Amniotic epithelial cell (primary cell): ENCODE measurements around the gene CLEC16A.
"Not testable (repeated sequence)": the region's sequence is repeated elsewhere in the genome, so short reads cannot be mapped to it uniquely, and the experiment has no call there.

Experiments used
- DNase-seq: peaks from one replicate; pipeline ENCODE4 v3.0.0-alpha.2; 2010; ENCODE audit warnings: low read depth

The CLEC16A gene

DNA sequence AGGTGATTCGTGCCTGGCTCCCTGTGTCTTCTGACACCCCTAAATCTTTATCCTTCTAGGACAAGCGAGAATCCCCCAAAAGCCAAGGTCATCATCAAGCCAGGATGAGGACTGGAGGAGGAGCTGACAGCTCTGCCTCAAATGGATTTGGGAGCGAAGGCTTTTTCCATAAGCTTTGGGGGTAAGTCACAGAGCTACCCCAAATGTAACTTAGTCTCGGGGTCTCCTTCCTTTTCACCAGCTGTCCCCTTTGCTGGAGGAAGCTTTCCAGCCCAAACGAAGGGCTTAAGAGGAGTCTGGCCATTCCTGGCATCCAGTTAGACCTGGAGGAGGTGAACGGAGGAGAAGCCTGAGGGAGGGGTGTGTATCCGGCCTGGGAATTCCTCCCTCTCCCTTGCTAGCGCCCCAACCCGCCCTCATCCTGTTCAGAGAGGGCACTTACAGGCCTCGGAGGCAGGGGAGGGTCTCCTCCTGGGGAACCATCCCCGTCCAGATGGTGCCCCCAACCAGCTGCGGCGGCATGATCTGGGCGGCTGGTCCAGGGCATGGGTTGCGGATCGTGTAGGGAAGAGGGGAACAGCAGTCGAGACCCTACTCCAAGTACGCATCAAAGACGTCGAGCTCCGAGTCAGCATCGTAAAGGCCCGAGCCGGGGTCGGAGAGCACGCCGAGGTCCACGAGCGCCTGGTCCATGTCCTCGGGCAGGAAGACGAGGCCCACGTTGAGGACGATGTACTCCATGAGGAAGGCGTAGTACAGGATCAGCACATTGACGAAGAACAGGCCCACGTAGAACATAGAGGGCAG lies 3.0 kb upstream of the CLEC16A start:
- no peak for DNase-seq

DNA sequence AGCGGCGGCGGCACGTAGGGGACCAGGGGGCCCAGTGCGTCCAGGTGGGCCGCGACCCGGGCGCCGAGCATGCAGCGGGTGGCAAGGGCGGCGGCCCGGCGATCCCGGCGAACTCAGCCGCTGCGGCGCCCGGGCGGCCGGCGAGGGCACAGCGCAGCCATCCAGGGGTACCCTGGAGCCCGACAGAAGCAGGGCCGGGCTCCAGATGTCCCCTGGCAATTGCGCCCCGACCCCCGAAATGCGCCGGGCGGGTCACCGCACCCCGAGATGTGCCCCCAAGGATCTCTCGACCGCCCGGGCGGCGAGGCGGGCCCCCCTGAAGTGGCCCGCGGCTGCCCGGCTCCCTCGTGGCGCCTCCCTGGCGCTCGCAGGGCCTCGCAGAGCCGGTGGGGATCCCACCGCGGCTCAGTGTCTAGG lies 2.4 kb upstream of the CLEC16A start:
- not testable (repeated sequence) for DNase-seq

DNA sequence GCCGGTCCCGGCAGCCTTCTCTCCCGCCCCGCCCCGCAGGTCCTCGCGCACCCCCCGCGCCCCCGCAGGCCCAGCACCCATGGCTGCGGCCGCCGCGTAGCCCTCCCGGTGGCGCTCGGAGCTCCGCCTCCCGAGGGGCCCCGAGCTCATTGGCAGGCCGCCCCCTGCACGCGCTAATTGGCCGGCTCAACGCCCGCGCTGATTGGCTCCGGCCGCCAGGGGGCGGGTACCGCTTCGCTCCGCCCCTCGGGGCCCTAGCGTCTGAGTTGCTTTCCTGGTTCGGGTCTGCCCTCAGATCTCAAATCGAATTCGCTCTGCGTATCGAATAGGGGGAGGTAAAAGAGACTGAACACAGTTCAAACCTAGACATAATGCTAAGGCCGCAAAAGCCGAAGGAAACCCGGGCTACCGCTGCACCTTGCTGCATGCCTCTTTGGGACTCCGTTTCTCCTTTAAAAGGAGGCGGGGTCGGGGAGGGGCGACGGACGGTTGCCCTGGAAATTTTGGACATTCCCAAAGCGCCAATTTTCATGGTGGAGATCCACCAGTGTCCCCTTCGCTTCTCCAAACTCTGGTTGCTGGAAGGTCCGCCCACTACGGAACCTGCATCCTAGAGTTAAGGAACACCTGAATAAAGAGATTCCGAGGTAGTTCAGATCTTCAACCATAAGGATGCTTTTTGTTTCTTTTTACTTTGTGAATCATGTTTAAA lies 1.9 kb upstream of the CLEC16A start, which contains the start of gene DEXI:
TSS of gene DEXI (minus strand) at position 117 of the 712 bp plus-strand sequence. CDS start 463 bp downstream, outside the sequence.
- peak; percentile 76 for DNase-seq

DNA sequence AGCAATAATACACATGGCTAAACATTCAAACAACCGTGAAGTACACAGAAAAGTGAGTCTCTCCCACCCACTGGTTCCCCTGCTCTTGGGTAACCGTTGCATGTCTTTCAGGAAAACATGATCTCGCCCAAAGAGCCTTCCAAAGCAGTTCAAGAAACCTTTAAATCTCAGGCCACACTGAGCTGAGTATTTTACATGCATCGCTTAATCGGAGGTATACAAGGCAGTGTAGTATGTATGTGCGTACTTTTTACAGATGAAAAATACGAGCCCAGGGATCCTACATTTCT lies 1.4 kb upstream of the CLEC16A start:
- no peak for DNase-seq

DNA sequence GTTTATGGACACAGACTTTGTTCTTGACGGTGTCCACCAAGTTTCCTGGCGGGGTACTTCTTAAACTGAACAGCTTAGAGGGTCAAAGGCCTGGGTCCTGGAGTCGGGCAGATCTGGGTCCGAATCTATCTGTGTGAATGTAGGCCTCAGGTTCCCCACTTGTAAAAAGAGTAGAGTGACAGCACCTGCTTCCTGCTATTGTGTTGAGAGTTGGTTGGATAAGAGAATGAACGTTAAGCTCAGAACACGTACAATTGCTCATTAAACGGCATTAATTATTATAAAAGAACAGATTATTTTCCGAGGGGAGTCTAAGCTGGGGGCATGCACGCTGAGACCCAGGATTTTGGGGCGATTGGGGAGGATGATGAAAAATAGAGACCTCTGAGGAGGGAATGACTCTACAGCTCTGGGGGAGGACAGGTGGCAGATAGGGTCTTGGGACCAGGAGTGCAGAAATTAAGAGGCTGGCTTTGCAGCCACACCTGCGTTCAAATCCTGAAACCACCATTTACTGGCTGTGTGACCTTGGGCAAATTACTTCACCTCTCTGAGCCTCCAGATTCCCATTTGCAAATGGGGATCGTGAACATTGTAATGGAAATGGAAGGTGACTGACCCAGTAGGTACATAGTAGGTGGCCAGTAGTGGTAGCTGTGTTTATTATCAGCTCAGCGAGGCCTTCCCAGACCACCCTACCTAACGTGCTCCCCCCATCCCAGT lies 862 bp downstream of the CLEC16A start:
- no peak for DNase-seq

DNA sequence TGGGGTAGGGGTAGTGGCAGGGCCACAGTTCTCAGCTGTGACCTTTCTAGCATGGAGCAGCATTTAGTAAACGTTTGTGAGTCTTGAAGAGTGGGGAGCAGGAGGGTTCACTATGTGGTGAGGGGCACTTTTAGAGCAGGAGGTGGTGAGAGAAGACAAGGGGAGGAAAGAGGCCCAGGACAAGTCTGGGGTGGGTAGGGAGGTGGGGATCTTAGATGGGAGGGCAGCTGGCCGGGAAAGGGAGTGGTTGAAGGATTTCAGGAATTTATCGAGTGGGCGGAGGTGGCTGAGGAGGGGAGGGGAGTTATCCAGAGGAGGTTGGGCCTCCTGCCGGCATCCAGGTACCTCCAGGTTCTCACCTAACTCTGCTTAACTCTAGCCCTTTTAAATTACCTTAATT lies 1.9 kb downstream of the CLEC16A start:
- no peak for DNase-seq

DNA sequence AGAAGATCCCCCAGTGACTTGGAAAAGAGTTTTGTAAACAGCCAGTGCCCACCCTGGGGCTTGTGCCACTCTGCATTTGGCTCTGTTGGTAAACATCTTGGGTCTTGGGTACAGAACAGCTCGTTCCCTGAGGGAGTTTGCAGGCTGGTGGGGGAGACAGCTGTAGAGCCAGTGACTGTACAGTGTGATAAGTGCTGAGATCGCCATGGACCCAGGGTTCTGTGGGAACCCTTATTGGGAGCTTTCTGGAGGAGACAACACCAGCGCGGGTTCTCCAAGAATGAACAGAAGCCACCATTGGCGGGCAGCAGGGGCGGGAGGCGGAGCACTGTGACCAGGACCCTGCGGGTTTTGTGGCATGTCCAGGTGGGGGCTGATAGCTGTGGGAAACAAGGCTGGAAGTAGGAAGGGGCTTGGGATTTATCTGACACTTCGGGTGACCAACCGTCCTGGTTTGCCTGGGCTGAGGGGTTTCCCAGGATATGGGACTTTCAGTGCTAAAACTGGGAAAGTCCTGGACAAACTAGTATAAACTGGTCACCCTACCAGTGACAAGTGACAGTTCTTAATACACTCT lies 2.9 kb downstream of the CLEC16A start:
- DNase-seq: peak; percentile 50

DNA sequence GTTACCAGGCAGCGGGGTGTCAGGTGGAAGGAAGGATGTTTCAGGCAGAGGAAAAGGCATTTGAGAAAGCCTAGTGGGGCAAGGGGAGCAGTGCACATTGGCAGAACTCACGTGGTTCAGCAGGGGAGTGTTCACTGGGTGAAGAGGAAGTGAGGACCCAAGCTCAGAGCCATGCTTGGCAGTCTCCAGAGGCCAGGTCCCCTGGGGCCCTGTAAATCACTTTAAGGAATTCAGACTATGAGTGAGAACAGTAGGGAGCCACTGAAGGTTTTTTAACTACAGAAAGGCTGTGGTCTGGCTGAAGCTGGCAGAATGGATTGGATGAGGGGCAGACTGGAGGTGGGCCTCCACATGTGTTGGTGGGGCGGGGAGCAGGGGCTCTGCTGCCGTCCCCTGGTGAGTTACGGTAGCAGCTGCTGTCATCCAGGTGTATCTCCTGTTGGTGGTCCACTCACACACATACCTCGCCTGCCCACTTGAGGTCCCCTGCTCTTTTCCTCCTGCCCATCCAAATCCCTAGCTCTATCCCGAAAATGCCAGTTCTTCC lies 5.1 kb downstream of the CLEC16A start:
- DNase-seq: no peak

DNA sequence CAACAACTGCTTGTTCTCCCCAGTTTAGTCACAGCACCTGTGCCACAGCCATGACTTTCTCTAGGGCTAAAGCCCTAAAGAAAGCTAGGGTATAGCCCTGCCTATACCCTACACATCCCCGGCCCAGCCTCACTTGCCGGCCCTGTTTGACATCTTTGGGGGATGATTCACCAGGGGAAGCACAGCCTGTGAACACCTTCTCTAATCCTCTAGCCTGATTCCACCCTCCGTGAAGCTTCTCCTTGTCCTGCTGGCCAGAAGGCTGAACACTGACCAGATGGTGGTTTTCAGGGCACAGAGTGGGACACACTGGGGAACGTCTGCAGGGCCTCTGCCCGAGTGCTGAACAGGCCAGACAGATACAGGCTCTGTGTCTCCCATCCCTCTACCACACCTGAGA lies 6.0 kb downstream of the CLEC16A start:
- peak; percentile 46 for DNase-seq

DNA sequence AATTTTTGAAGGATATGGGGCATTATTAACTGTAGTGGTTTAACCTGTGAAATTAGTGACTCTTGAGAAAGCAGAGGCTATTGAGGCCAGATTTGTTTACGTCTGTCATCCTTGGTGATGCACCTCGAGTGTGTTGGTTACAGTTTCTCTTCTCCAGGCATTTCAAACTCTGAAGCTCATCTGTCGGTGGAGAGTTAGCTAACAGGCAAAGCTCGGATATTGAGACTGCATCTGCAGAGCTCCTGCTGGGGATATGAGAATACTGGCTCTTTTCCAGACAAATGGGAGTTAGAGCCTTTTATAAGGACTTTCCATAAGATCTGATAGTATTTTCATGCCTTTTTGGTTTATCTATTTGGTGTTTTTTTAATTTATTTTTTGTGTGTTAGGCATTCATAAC lies 6.7 kb downstream of the CLEC16A start:
- DNase-seq: peak; percentile 35

DNA sequence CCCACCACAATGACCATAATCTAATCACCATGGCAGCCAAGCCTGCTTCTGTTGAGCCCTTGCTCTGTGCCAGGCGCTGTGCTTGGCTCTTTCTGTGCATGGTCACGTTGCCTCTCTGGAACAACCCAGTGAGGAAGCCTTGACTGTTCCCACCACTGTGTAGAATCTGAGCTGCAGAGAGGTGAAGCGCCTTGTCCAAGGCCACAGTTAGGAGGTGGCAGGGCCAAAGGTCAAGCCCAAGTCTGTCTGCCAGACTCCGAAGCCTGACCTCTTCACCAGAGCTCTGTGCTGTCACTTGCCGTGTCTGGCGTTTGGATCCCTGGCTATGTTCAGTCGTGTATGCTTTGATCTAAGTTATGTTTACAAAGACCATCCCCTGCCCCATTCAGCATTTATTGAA lies 10.5 kb downstream of the CLEC16A start:
- no peak for DNase-seq

DNA sequence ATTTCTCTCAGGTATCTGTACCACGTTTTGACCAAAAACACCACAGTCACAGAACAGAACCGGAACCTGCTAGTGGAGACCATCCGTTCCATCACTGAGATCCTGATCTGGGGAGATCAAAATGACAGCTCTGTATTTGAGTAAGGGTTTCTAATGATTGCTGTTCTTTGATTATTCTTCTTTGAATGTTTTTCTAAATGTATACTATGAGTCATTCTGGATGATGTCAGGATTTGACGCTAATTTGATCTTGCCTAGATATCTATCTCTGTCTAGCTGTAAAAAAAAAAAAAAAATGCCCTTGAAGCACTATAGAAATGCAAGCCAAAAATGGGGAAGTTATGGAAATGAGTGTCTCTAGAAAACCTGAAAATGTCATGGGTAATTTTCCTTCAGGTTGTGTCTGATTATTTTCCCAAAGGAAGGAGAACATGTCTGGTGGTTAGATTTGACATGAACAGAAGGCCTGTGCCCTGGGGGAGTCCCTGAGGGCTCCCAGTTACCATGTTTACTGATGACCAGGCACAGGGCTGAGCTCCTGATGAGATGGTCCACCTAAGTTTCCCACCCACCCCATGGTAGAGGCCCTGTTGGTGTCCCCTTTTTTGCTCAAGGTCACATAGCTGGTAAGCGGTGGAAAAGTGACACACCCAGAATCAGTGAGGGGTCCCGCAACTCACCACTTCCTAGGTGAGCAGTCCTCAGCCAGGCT lies 13.6 kb downstream of the CLEC16A start:
- peak; percentile 39 for DNase-seq

DNA sequence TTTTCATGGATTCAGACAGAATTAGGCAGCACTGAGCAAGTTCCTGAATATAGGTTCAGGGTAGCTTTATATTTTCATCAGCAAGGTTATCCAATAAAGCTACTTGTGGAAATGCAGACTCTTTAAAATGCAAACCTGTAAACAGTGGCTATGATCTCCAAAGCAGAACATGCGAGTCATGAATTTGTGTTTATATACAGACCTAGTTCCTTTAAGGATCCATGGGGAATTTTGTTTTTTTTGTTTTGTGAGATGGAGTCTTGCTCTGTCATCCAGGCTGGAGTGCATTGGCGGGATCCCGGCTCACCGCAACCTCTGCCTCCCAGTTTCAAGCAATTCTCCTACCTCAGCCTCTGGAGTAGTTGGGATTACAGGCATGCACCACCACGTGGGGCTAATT lies 14.8 kb downstream of the CLEC16A start:
- DNase-seq: peak; percentile 37

DNA sequence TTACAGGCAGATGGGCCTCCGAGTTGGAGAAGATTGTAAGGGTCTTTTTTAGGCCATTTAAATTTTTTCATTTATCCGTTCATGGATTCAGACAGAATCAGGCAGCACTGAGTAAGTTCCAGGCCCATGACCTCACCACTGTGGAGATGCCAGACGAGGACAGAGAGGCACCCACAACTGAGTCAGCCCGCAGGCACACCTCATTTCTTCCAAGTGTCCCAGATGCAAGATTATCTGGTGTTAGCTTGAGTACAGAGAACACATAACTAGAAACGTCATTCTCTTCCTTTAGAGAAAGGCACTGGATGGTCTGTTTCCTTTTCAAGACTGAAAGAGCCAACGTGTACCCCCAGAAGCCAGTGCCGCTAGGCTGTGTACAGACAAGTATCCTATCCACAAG lies 16.9 kb downstream of the CLEC16A start:
- DNase-seq: peak; percentile 93

DNA sequence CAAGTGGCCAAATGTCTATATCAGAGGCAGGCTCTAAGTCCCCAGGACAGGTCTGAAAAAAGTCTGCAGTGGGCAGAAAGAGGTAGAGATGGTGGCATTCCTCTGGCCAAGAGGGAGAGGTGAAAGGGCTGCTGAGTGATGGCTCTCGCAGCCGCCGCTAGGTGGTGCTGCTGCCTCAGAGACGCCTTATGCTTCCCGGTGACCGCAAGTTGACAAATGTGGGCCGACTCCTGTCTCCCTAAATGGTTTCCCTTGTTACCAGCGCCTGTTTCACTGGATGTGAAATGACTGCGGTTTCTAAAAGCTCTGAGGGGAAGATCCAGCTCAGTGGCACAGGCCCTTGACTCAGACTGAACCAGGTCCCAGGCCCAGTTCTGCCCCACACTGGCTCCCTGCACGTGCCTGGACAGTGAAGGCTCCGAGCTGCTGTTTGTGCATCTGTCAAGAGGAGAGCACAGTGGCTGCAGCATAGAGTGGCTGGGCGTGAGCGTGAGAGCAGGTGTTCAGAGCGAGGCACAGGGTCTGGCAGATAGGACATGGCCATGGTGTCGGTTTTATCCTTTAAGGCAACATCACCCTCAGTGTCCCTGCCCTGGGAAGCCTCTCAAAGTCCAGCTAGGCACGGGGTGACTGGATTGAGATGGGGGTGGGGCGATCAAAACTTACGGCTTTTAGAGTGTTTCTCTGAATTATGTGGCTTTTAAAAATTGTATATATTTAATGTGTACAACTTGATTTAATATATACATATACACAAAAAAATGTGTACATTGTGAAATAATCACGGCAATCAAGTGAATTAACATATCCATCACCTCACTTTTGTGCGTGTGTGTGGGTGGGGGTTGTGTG lies 19.9 kb downstream of the CLEC16A start:
- peak; percentile 70 for DNase-seq

DNA sequence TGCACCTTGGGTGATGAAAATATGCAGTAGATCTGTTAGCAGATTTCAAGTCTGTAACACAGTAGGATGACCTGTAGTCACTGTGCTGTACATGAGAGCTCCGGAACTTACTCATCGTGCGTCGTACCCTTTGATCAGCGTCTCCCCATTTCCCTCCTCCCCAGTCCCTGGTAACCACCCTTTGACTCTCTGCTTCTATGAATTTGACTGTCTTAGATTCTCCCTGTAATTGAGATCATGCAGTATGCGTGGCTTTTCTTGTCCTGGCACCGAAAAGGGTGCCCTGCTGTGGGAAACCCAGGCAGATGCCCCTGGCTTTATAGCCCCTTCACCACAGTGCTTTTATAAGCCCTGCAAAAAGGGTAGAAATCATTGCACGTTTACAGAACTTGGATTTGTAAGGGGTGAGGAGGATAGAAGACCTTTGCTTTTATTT lies 20.5 kb downstream of the CLEC16A start:
- no peak for DNase-seq

DNA sequence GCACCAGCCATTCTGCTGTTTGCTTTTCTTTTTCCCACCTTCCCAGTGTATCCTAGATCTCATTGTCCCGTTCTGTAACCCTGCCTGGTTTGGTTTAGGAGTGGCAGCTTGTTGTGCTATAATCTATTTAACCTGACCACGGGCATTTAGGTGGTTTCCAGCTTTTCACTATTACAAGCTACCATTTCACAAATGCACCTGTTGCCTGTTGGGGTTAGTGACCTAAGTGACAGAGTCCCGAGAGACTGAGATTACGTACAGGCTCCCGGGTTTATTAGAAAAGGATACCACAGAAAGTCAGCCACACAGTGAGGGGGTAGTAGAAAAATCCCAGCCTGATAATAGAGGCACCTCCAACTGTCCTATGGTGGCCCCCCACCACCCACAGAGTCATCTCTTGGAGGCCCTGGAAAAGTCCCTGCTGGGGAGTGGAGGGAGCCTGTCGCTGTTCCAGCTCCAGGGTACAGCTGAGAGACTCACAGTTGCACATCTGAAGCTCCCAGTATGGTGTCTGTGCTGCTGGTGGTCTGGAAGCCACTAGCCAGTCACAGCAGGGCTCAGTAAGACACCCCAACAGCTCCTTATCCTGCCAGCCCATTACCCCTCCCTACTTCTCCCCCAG lies 21.2 kb downstream of the CLEC16A start:
- no peak for DNase-seq

DNA sequence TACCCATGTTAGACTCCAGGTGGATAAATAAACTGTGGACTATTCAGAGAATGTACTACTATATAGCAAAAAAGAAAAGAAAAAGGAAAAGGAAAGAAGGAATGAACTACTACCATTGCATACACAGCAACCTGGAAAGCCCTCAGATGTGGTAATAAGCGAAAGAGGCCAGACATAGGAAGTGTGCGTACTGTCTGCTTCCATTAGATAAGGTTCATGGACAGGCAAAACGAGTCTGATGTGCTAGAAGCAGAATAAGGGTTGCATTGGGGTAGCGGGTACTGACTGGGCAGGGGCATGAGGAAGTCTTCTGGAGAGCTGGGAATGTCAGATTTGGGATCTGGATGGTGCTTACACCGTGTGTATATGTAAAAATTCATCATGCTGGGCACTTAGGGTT lies 21.8 kb downstream of the CLEC16A start:
- no peak for DNase-seq

DNA sequence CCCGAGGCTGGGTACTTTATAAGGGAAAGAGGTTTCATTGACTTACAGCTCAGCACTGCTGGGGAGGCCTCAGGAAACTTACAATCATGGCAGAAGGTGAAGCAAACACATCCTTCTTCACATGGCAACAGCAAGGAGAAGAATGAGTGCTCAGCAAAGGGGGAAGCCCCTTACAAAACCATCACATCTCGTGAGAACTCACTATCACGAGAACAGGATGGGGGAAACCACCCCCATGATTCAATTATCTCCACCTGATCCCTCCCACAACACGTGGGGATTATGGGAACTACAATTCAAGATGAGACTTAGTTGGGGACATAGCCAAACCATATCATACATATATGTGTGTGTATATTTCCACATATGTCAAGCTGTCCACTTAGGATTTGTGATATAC lies 22.2 kb downstream of the CLEC16A start:
- not testable (repeated sequence) for DNase-seq

DNA sequence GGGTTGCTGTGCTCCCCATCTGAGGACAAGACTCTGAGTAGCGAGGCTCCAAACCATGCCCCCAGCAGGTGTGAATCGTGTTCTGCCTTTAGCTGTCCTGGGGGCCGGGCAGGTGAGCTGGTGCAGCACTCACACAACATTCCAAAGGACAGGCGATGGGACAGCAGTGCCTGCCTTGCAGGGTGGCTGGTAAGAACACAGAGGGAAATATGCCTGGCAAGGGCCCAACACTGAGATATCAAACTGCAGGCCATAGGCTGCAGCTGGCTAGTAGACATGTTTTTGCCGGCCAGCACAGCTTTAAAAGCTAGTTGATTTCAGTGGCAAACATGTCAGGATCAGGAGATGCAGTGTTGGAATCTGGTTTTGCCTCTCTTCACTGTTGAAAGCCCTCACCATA lies 23.6 kb downstream of the CLEC16A start:
- DNase-seq: no peak
